Breast epithelium (tissue), 4 donors: Measurements from ENCODE around the gene MX1. TPM values are rescaled to one million over a fixed set of nuclear protein-coding genes. Genes with fewer than 3 reads are reported as not detected.
A peak's percentile ranks its signal among the peaks of the same experiment; 100 is the strongest.

Source experiments
- DNase-seq, 2 donors: peaks; one replicate each; pipeline ENCODE4 v3.0.0-alpha.2; 2019; ENCODE audit warnings: low spot score in 2 of 2
- H3K27ac ChIP-seq, 2 donors: fragments of 200-600 bp; sonication (generic) in 1 of 2; one replicate each; pipeline ENCODE4 v1.5.1; 2016 to 2019; ENCODE audit warnings: mild to moderate bottlenecking in 1 of 2
- H3K27me3 ChIP-seq, 2 donors: fragments of 200-600 bp; sonication (generic) in 1 of 2; one replicate each; pipeline versions ENCODE4 v1.5.1 to v1.6.0; 2017 to 2019; ENCODE audit warnings: control low read depth in 1 of 2, mild to moderate bottlenecking in 1 of 2
- H3K36me3 ChIP-seq: fragments of 200-600 bp; one replicate; pipeline ENCODE4 v1.5.1; 2019
- H3K4me1 ChIP-seq, 2 donors: fragments of 200-600 bp; sonication (generic); one replicate each; pipeline ENCODE4 v1.5.1; 2016 to 2019; ENCODE audit warnings: control low read depth in 1 of 2
- H3K4me3 ChIP-seq, 3 donors: fragments of 200-600 bp; sonication (generic); 1 replicate in 2 of 3; 2 replicates in 1 of 3; pipeline ENCODE4 v1.5.1; 2016 to 2019; ENCODE audit warnings: mild to moderate bottlenecking in 3 of 3, moderate library complexity in 2 of 3
- H3K9me3 ChIP-seq, 2 donors: fragments of 200-600 bp; sonication (generic) in 1 of 2; one replicate each; pipeline ENCODE4 v1.5.1; 2016 to 2019; ENCODE audit warnings: control low read depth in 1 of 2
- CTCF ChIP-seq, 3 donors: fragments of 450-650 bp; IDR thresholded peaks; one replicate each; pipeline ENCODE4 v1.5.1; 2016 to 2017; ENCODE audit warnings: antibody characterized with exemption in 3 of 3, mild to moderate bottlenecking in 3 of 3, moderate library complexity in 3 of 3
- POLR2A ChIP-seq: fragments of 450-650 bp; IDR thresholded peaks from one replicate; pipeline ENCODE4 v1.6.1; 2016; ENCODE audit warnings: antibody characterized with exemption, mild to moderate bottlenecking, moderate library complexity
- POLR2AphosphoS5 ChIP-seq, 3 donors: sonication (generic); formaldehyde crosslinking; IDR thresholded peaks; one replicate each; pipeline ENCODE4 v1.6.1; 2017; ENCODE audit warnings: antibody characterized with exemption in 3 of 3
- intact Hi-C: fragments of 100-400 bp; cut with DNase I; formaldehyde crosslinking; loops from one replicate; pipeline ENCODE4 v1.15.1; 2023; ENCODE audit warnings: low total_unique reads
- total RNA-seq, 3 donors: library from RNA; depleted of rRNA; stranded (reverse); fragments of >200 nt; gene quantifications; one replicate each; pipeline ENCODE4 v1.1.0, GENCODE V29; 2016

Gene MX1
- total RNA-seq, 3 donors from 2014 or later, result 13.4 to 23.1 (median 21.8) TPM

GRCh38 chr21:41472753-41473548 is 46.9 kb downstream of the MX1 start:
- H3K27ac ChIP-seq, result no peak overlapping the region
- H3K4me1 ChIP-seq, result peaks cover 0 to 3% of the 10 kb centered on the region in 2 donors
- no peak for DNase-seq
- no peaks in the 10 kb centered on the region for H3K9me3 ChIP-seq
- TF ChIP-seq POLR2A (no peak), CTCF (IDR thresholded peaks at IDR 0.05) (no peak), POLR2AphosphoS5 (IDR thresholded peaks at IDR 0.05) (no peak)
- H3K36me3 ChIP-seq, result no peaks in the 10 kb centered on the region
- no peaks in the 10 kb centered on the region for H3K27me3 ChIP-seq
- no peak overlapping the region for H3K4me3 ChIP-seq
- intact Hi-C loops, result no loop called here

GRCh38 chr21:41475714-41476420 is 49.8 kb downstream of the MX1 start:
- no peaks in the 10 kb centered on the region for H3K36me3 ChIP-seq
- peak overlapping the region; percentile 52 to 58 for H3K27ac ChIP-seq
- no peaks in the 10 kb centered on the region for H3K9me3 ChIP-seq
- no peaks in the 10 kb centered on the region for H3K27me3 ChIP-seq
- intact Hi-C loops, result no loop called here
- TF ChIP-seq POLR2AphosphoS5 (IDR thresholded peaks at IDR 0.05) (no peak), POLR2A (no peak), CTCF (IDR thresholded peaks at IDR 0.05) (no peak)
- DNase-seq, result no peak
- H3K4me1 ChIP-seq, result peaks cover 0 to 17% of the 10 kb centered on the region in 2 donors
- H3K4me3 ChIP-seq, result no peak overlapping the region

GRCh38 chr21:41477641-41478318 is 51.7 kb downstream of the MX1 start:
- H3K9me3 ChIP-seq, result no peaks in the 10 kb centered on the region
- intact Hi-C loops, result no loop called here
- no peaks in the 10 kb centered on the region for H3K36me3 ChIP-seq
- no peaks in the 10 kb centered on the region for H3K27me3 ChIP-seq
- DNase-seq, result peak; percentile 60 to 88
- peak overlapping the region; percentile 58 to 59 for H3K27ac ChIP-seq
- TF ChIP-seq CTCF (IDR thresholded peaks at IDR 0.05) (no peak), POLR2AphosphoS5 (IDR thresholded peaks at IDR 0.05) (peak in 1 of 3 donors; percentile 27)
- peaks cover 0 to 17% of the 10 kb centered on the region in 2 donors for H3K4me1 ChIP-seq
- H3K4me3 ChIP-seq, result peak overlapping the region in 1 of 3 donors; percentile 2

- Histone ChIP-seq H3K36me3 (no peaks in the 10 kb centered on the region), H3K4me3 (peak overlapping the region in 1 of 3 donors; percentile 2), H3K9me3 (no peaks in the 10 kb centered on the region), H3K27ac (peak overlapping the region; percentile 58 to 59), H3K4me1 (peaks cover 0 to 17% of the 10 kb centered on the region in 2 donors), H3K27me3 (no peaks in the 10 kb centered on the region)
- DNase-seq, result peak in 1 of 2 donors; percentile 70
- intact Hi-C loops, result no loop called here
- no peak for TF ChIP-seq POLR2AphosphoS5 (IDR thresholded peaks at IDR 0.05)
- no peak for TF ChIP-seq CTCF (IDR thresholded peaks at IDR 0.05)
- no peak for TF ChIP-seq POLR2A
Observed at GRCh38 chr21:41478319-41479177, 52.5 kb downstream of the MX1 start.
